Measurements from ENCODE around the gene CALML5.

CALML5 gene

GRCh38 chr10:5538892-5539651, 39.7 kb upstream of the CALML5 start:
- no peak overlapping the region for H2AFZ ChIP-seq (ENCODE audit: low read depth, low read length)
- no peak overlapping the region for H3K4me2 ChIP-seq (ENCODE audit: insufficient read depth, low read length)
- H3K79me2 ChIP-seq (ENCODE audit: insufficient read depth, low read length) = no peaks in the 10 kb centered on the region
- peaks cover 10% of the 10 kb centered on the region for H3K27me3 ChIP-seq (ENCODE audit: insufficient read depth, low read length, poor library complexity)
- TF ChIP-seq CTCF (IDR thresholded peaks at IDR 0.05; ENCODE audit: borderline replicate concordance, extremely low read depth, low read length, poor library complexity, severe bottlenecking) = no peak
- no peaks in the 10 kb centered on the region for H3K4me1 ChIP-seq (ENCODE audit: insufficient read depth, low read length)
- no peak for ATAC-seq (ENCODE audit: insufficient read depth, low read depth)
- H3K9me3 ChIP-seq (ENCODE audit: insufficient read depth, low read length, severe bottlenecking) = peaks cover 4% of the 10 kb centered on the region
- DNase-seq = no peak
- no peak overlapping the region for H3K9ac ChIP-seq (ENCODE audit: low read depth, low read length)
- H4K20me1 ChIP-seq (ENCODE audit: insufficient read depth, low read length) = 0 out of 2 replicates have a peak, but pooled peaks cover 1% of the 10 kb centered on the region
- no peak overlapping the region for H3K27ac ChIP-seq (ENCODE audit: low read length)
- no peaks in the 10 kb centered on the region for H3K36me3 ChIP-seq (ENCODE audit: insufficient read depth, low read length)
- H3K4me3 ChIP-seq (ENCODE audit: low read depth in 1 of 2, low read length in 2 of 2) = no peak overlapping the region

GRCh38 chr10:5538446-5538845, 39.1 kb upstream of the CALML5 start:
- Histone ChIP-seq H3K36me3 (ENCODE audit: insufficient read depth, low read length) (no peaks in the 10 kb centered on the region), H3K9me3 (ENCODE audit: insufficient read depth, low read length, severe bottlenecking) (peaks cover 4% of the 10 kb centered on the region), H3K9ac (ENCODE audit: low read depth, low read length) (no peak overlapping the region), H3K27me3 (ENCODE audit: insufficient read depth, low read length, poor library complexity) (peaks cover 10% of the 10 kb centered on the region), H3K79me2 (ENCODE audit: insufficient read depth, low read length) (no peaks in the 10 kb centered on the region), H2AFZ (ENCODE audit: low read depth, low read length) (no peak overlapping the region), H3K4me1 (ENCODE audit: insufficient read depth, low read length) (no peaks in the 10 kb centered on the region), H3K27ac (ENCODE audit: low read length) (no peak overlapping the region), H3K4me3 (ENCODE audit: low read depth in 1 of 2, low read length in 2 of 2) (no peak overlapping the region), H4K20me1 (ENCODE audit: insufficient read depth, low read length) (0 out of 2 replicates have a peak, but pooled peaks cover 2% of the 10 kb centered on the region), H3K4me2 (ENCODE audit: insufficient read depth, low read length) (no peak overlapping the region)
- TF ChIP-seq CTCF (IDR thresholded peaks at IDR 0.05; ENCODE audit: borderline replicate concordance, extremely low read depth, low read length, poor library complexity, severe bottlenecking) (no peak), EZH2 (IDR thresholded peaks at IDR 0.05; ENCODE audit: borderline replicate concordance, low read depth, low read length, severe bottlenecking) (no peak)
- DNase-seq (no peak), ATAC-seq (ENCODE audit: insufficient read depth, low read depth) (no peak)

- Histone ChIP-seq H3K27ac (ENCODE audit: low read length) (no peak overlapping the region), H3K27me3 (ENCODE audit: insufficient read depth, low read length, poor library complexity) (peaks cover 10% of the 10 kb centered on the region), H3K79me2 (ENCODE audit: insufficient read depth, low read length) (no peaks in the 10 kb centered on the region), H3K36me3 (ENCODE audit: insufficient read depth, low read length) (no peaks in the 10 kb centered on the region), H3K4me1 (ENCODE audit: insufficient read depth, low read length) (no peaks in the 10 kb centered on the region), H3K4me2 (ENCODE audit: insufficient read depth, low read length) (no peak overlapping the region), H2AFZ (ENCODE audit: low read depth, low read length) (no peak overlapping the region), H3K4me3 (ENCODE audit: low read depth in 1 of 2, low read length in 2 of 2) (no peak overlapping the region), H3K9ac (ENCODE audit: low read depth, low read length) (no peak overlapping the region), H3K9me3 (ENCODE audit: insufficient read depth, low read length, severe bottlenecking) (peaks cover under 1% of the 10 kb centered on the region), H4K20me1 (ENCODE audit: insufficient read depth, low read length) (0 out of 2 replicates have a peak, but pooled peaks cover 2% of the 10 kb centered on the region)
- TF ChIP-seq CTCF (IDR thresholded peaks at IDR 0.05; ENCODE audit: borderline replicate concordance, extremely low read depth, low read length, poor library complexity, severe bottlenecking) (no peak), EZH2 (IDR thresholded peaks at IDR 0.05; ENCODE audit: borderline replicate concordance, low read depth, low read length, severe bottlenecking) (no peak)
- DNase-seq = no peak
- no peak for ATAC-seq (ENCODE audit: insufficient read depth, low read depth)
Measured at GRCh38 chr10:5537684-5538083, 38.3 kb upstream of the CALML5 start.

All from DND-41 (cell line).